HCT116 (cell line): ENCODE measurements around the gene CYBA. TPM values are rescaled to one million over a fixed set of nuclear protein-coding genes. Genes with fewer than 3 reads are reported as not detected.
A peak's percentile ranks its signal among the peaks of the same experiment; 100 is the strongest.

ENCODE experiments used
- ATAC-seq: fragments of 200-7000 bp; cut with Tn5 transposase; 2 replicates; pipeline ENCODE4 v1.9.1; 2020; ENCODE audit warnings: mild to moderate bottlenecking, moderate library complexity
- BruUV-seq: library from RNA; stranded (reverse); fragments of 400-500 nt; replicated peaks from 2 replicates; lab custom pipeline; 2021; lab: Mats Ljungman, UMichigan
- CTCF ChIA-PET: fragments of 300-600 bp; sonication (Branson Sonifier 250); formaldehyde crosslinking; loops from one replicate; lab custom pipeline; 2021; ENCODE audit warnings: antibody characterized with exemption; lab: Charles Lee
- POLR2A ChIA-PET: fragments of 300-600, 350-600 bp; sonication (Branson Sonifier 250); formaldehyde crosslinking; loops from one replicate; lab custom pipeline; 2021; ENCODE audit warnings: antibody characterized with exemption; lab: Charles Lee
- RAD21 ChIA-PET, 2 experiments: fragments of 300-600 bp; sonication (Branson Sonifier 250); formaldehyde crosslinking; loops; one replicate each; lab custom pipeline; 2023; ENCODE audit warnings: low total read pairs in 2 of 2; ENCODE audit not compliant: uncharacterized antibody in 2 of 2, unreplicated experiment in 2 of 2, low non-redundant PET in 1 of 2; lab: Charles Lee
- DNase-seq: peaks from one replicate; pipeline ENCODE4 v3.0.0-alpha.2; 2010; ENCODE audit warnings: low read depth, low spot score
- H2AFZ ChIP-seq: fragments of 200-600 bp; shearing (Covaris generic), sonication (generic); 2 replicates; pipeline ENCODE4 v1.6.1; 2017; ENCODE audit warnings: low read depth, mixed run types, mixed read lengths, antibody characterized with exemption, low read length; ENCODE audit not compliant: poor library complexity, severe bottlenecking
- H3K27ac ChIP-seq: 2 replicates; pipeline ENCODE4 v1.5.1; 2012; ENCODE audit warnings: low read depth, low read length
- H3K27me3 ChIP-seq: fragments of 200-600 bp; sonication (generic); 2 replicates; pipeline ENCODE4 v1.6.1; 2016; ENCODE audit warnings: mixed run types, low read length, mixed read lengths; ENCODE audit not compliant: insufficient read depth
- H3K36me3 ChIP-seq, 2 experiments: fragments of 200-500 bp in 1 of 2; fragments of 200-600 bp in 1 of 2; sonication (Bioruptor generic) in 1 of 2; sonication (generic) in 1 of 2; 2 replicates each; pipeline versions ENCODE4 v1.5.1 to v1.6.1; 2014 to 2016; ENCODE audit warnings: low read length in 2 of 2, inconsistent platforms in 1 of 2, mixed read lengths in 1 of 2, mixed run types in 1 of 2; ENCODE audit not compliant: insufficient read depth in 2 of 2, control insufficient read depth in 1 of 2
- H3K4me1 ChIP-seq, 2 experiments: fragments of 200-600 bp in 1 of 2; sonication (generic) in 1 of 2; 2 replicates each; pipeline versions ENCODE4 v1.5.1 to v1.6.1; 2012 to 2017; ENCODE audit warnings: low read length in 2 of 2, inconsistent platforms in 1 of 2, mild to moderate bottlenecking in 1 of 2, mixed read lengths in 1 of 2, mixed run types in 1 of 2, moderate library complexity in 1 of 2; ENCODE audit not compliant: insufficient read depth in 2 of 2, control insufficient read depth in 1 of 2
- H3K4me2 ChIP-seq: fragments of 200-600 bp; sonication (generic); 2 replicates; pipeline ENCODE4 v1.6.1; 2017; ENCODE audit warnings: mixed run types, low read length, mixed read lengths
- H3K4me3 ChIP-seq, 2 experiments: fragments of 200-600 bp in 1 of 2; sonication (generic) in 1 of 2; replicated peaks in 1 of 2; 2 replicates each; pipeline ENCODE4 v1.5.1; 2011 to 2016; ENCODE audit warnings: low read length in 2 of 2, control low read depth in 1 of 2, low read depth in 1 of 2, mild to moderate bottlenecking in 1 of 2, mixed read lengths in 1 of 2, mixed run types in 1 of 2
- H3K79me2 ChIP-seq: fragments of 200-600 bp; sonication (generic); 2 replicates; pipeline ENCODE4 v1.6.1; 2017; ENCODE audit warnings: mild to moderate bottlenecking, mixed run types, low read length, moderate library complexity, mixed read lengths; ENCODE audit not compliant: insufficient read depth
- H3K9ac ChIP-seq: fragments of 200-600 bp; sonication (generic); 2 replicates; pipeline ENCODE4 v1.6.1; 2016; ENCODE audit warnings: low read length, mixed read lengths
- H3K9me2 ChIP-seq: fragments of 200-600 bp; sonication (generic), shearing (Covaris generic); 2 replicates; pipeline ENCODE4 v1.6.1; 2017; ENCODE audit warnings: mixed run types, mild to moderate bottlenecking, moderate library complexity; ENCODE audit not compliant: insufficient read depth
- H3K9me3 ChIP-seq, 2 experiments: fragments of 200-500 bp in 1 of 2; fragments of 200-600 bp in 1 of 2; sonication (Bioruptor generic) in 1 of 2; sonication (generic) in 1 of 2; 2 replicates each; pipeline ENCODE4 v1.6.1; 2014 to 2017; ENCODE audit warnings: low read length in 2 of 2, mixed read lengths in 2 of 2, inconsistent platforms in 1 of 2, low read depth in 1 of 2, mild to moderate bottlenecking in 1 of 2, mixed run types in 1 of 2, moderate library complexity in 1 of 2; ENCODE audit not compliant: control insufficient read depth in 1 of 2, insufficient read depth in 1 of 2
- H4K20me1 ChIP-seq: fragments of 200-600 bp; sonication (generic), shearing (Covaris generic); 2 replicates; pipeline ENCODE4 v1.6.1; 2017; ENCODE audit warnings: mixed run types, mild to moderate bottlenecking, moderate library complexity; ENCODE audit not compliant: insufficient read depth
- ELF1 ChIP-seq: IDR thresholded peaks from 2 replicates; pipeline ENCODE4 v1.6.1; 2012; ENCODE audit warnings: low read depth, borderline replicate concordance
- EZH2 ChIP-seq: fragments of 200-600 bp; sonication (generic); IDR thresholded peaks from 2 replicates; pipeline ENCODE4 v1.6.1; 2017; ENCODE audit warnings: antibody characterized with exemption, mixed run types
- SIN3A ChIP-seq: IDR thresholded peaks from 2 replicates; pipeline ENCODE4 v1.6.1; 2012; ENCODE audit warnings: low read depth
- intact Hi-C: fragments of 100-400 bp; cut with micrococcal nuclease; formaldehyde crosslinking; loops from 2 replicates; pipeline ENCODE4 v1.10.0; 2022
- total RNA-seq: library from RNA; stranded (reverse); gene quantifications from one replicate; pipeline ENCODE4 v1.2.1, GENCODE V29; 2021; ENCODE audit not compliant: unreplicated experiment
- TF ChIP-seq, protein P1 (sequence below): IDR thresholded peaks from 2 replicates; pipeline ENCODE4 v1.6.1; 2012; ENCODE audit warnings: low read depth

Gene CYBA
- total RNA-seq, 1 experiment from 2014 or later, result 321 TPM

DNA sequence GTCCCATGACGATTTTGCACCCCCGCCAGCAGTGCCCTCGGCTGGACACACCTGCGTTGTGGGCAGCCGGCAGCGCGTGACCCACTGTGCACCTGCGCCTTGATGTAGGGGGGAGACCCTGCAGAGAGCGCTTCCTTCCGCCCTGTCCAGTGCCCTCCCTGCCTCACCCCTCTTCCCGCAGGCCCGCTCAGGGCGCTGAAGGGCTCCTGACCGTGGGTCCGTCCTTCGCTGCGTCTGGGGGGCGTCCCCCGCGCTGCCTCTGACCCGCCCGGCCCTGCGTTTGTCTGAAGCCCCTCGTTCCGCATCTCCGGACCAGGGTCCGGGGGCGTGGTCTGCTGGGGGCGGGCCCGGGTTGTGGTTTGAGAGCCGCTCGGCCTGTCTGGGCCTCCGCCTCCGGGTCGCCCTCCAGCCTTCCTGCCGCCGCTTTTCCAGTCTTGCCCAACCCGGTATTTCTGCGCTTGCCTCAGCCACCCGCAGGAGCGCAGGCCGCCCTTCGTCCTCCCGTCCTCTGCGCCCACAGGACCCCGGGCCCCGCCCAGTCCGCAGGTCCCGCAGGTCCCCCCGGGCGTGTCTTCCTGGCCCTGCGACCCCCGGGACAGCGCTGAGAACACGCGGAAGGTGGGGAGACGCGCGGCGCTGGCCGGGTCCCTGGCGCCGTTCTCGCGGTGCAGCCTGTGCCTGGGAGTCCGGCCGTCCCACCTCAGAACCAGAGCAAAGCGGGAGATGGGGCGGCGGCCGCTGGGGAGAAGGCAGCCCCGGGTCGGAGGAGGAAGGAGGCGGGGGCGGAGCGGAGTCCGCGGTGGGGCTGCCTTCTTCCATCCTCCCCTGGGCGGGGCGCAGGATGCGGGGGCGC lies 16.5 kb downstream of the CYBA start:
- H3K79me2 ChIP-seq, result no peaks in the 10 kb centered on the region
- CTCF ChIA-PET, result interaction anchor here (1.2 kb wide), 1 partner anchor 15 kb away, joined by 5 read pairs; no protein-coding TSS in a partner anchor
- POLR2A ChIA-PET, result no interaction called here
- BruUV-seq, result no TSS peak
- TF ChIP-seq, protein P1, sequence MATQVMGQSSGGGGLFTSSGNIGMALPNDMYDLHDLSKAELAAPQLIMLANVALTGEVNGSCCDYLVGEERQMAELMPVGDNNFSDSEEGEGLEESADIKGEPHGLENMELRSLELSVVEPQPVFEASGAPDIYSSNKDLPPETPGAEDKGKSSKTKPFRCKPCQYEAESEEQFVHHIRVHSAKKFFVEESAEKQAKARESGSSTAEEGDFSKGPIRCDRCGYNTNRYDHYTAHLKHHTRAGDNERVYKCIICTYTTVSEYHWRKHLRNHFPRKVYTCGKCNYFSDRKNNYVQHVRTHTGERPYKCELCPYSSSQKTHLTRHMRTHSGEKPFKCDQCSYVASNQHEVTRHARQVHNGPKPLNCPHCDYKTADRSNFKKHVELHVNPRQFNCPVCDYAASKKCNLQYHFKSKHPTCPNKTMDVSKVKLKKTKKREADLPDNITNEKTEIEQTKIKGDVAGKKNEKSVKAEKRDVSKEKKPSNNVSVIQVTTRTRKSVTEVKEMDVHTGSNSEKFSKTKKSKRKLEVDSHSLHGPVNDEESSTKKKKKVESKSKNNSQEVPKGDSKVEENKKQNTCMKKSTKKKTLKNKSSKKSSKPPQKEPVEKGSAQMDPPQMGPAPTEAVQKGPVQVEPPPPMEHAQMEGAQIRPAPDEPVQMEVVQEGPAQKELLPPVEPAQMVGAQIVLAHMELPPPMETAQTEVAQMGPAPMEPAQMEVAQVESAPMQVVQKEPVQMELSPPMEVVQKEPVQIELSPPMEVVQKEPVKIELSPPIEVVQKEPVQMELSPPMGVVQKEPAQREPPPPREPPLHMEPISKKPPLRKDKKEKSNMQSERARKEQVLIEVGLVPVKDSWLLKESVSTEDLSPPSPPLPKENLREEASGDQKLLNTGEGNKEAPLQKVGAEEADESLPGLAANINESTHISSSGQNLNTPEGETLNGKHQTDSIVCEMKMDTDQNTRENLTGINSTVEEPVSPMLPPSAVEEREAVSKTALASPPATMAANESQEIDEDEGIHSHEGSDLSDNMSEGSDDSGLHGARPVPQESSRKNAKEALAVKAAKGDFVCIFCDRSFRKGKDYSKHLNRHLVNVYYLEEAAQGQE, result no peak
- no peak for TF ChIP-seq EZH2
- no peak for TF ChIP-seq ELF1
- TF ChIP-seq SIN3A, result no peak
- no peak overlapping the region for H3K4me3 ChIP-seq
- H3K9me3 ChIP-seq, result no peaks in the 10 kb centered on the region
- no peak overlapping the region for H3K4me2 ChIP-seq
- intact Hi-C loops, result no loop called here
- H3K9ac ChIP-seq, result no peak overlapping the region
- H3K4me1 ChIP-seq, result peaks cover 5 to 27% of the 10 kb centered on the region in 2 experiments; a peak in 2 of 4 replicates
- H3K27ac ChIP-seq, result no peak overlapping the region
- H4K20me1 ChIP-seq, result no peaks in the 10 kb centered on the region
- ATAC-seq (peak; percentile 0; the same call in 1 of the 2 replicates), DNase-seq (no peak)
- no peak overlapping the region for H2AFZ ChIP-seq
- H3K27me3 ChIP-seq, result no peaks in the 10 kb centered on the region
- H3K36me3 ChIP-seq, result peaks cover 23 to 26% of the 10 kb centered on the region in 2 experiments; a peak in 3 of 4 replicates
- H3K9me2 ChIP-seq, result no peaks in the 10 kb centered on the region
- RAD21 ChIA-PET, result no interaction called here
